Activated naive CD8-positive, alpha-beta T cell (primary cell): ENCODE data around the gene ZNF836.
A peak's percentile ranks its signal among the peaks of the same experiment; 100 is the strongest.
"Not testable (repeated sequence)": the region's sequence is repeated elsewhere in the genome, so short reads cannot be mapped to it uniquely, and the experiment has no call there.

Source experiments
- H3K27ac Mint-ChIP-seq: one replicate; pipeline ENCODE4 v1.8.0; 2021; ENCODE audit warnings: mixed read lengths
- H3K27me3 Mint-ChIP-seq: one replicate; pipeline ENCODE4 v1.8.0; 2021; ENCODE audit warnings: mixed read lengths
- H3K36me3 Mint-ChIP-seq: one replicate; pipeline ENCODE4 v1.8.0; 2021; ENCODE audit warnings: mixed read lengths
- H3K4me1 Mint-ChIP-seq: one replicate; pipeline ENCODE4 v1.8.0; 2021; ENCODE audit warnings: low read depth, mixed read lengths
- H3K4me3 Mint-ChIP-seq: one replicate; pipeline ENCODE4 v1.8.0; 2021; ENCODE audit warnings: mild to moderate bottlenecking, mixed read lengths
- H3K9me3 Mint-ChIP-seq: one replicate; pipeline ENCODE4 v1.8.0; 2021; ENCODE audit warnings: low read depth, mixed read lengths

Gene ZNF836

DNA sequence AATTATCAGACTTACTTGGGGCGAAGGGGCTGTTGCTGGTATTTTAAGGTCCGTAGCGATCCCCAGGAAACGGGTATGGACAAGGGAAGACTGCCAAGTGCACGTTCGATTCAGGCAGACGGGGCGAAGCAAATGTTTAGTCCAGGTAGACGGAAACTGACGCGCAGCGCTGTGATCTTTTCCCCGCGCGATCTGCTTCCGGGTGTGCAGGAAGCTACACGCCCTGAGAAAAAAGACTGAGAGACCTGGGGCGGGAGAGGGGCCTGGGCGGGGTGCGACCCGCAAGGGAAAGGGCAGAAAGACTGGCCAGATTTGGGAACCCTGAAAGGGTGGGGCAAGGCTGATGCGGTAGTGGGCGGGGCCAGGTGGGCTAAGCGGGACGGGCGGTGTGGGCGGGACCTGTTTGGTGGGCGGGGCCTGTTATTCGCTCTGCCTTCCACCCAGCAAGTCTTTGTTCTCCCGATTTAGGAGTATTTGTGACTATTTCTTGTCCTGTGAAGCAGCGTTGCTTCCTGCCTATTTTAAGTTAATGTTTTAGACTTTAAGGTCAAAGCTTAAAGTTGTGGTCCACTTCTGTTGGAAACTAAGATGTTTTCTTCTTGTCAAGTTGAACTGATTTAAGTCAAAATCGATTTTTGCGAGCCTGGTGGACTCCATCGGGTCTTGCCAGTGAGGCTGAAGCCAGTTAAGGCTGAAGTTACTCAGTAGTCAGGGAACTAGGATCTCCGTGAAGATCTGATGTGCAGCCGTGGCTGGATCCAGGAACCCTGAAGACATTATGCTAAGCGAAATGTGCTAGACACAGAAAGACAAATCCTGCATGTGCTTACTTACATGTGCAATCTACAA, at the start of gene ZNF836:
ZNF836 (minus strand) TSS at position 301 of the 849 bp plus-strand sequence. CDS start 3,549 bp downstream, outside the sequence.
- peak within 1 kb of the TSS; percentile 97 for H3K27ac Mint-ChIP-seq
- peaks cover 32% of the 10 kb centered on the region for H3K4me1 Mint-ChIP-seq
- peaks cover 12% of the 10 kb centered on the region for H3K36me3 Mint-ChIP-seq
- H3K27me3 Mint-ChIP-seq = no peaks in the 10 kb centered on the region
- no peaks in the 10 kb centered on the region for H3K9me3 Mint-ChIP-seq
- H3K4me3 Mint-ChIP-seq = peak within 1 kb of the TSS; percentile 98

DNA sequence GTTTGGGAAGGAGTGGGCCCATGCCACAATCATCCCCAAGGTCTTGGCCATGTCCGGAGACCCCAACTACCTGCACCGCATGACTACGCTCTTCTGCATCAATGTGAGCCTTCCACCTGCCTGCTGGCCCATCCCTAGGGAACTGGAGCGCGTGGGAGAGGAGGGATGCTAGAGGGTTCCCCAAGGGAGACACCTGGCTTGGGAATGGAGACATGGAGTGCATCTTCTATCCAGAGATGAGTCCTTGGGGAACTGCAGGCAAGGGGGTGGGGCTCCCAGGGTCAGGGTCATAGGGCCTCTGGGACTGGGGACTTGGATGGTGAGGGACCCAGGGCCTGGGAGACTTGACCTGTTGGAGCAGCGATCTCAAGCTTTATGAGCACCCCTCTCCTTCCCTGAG, 49.6 kb upstream of the ZNF836 start:
- H3K4me1 Mint-ChIP-seq = no peaks in the 10 kb centered on the region
- H3K27ac Mint-ChIP-seq = no peak overlapping the region
- peaks cover 4% of the 10 kb centered on the region for H3K36me3 Mint-ChIP-seq
- no peak overlapping the region for H3K4me3 Mint-ChIP-seq
- H3K9me3 Mint-ChIP-seq = no peaks in the 10 kb centered on the region
- no peaks in the 10 kb centered on the region for H3K27me3 Mint-ChIP-seq

DNA sequence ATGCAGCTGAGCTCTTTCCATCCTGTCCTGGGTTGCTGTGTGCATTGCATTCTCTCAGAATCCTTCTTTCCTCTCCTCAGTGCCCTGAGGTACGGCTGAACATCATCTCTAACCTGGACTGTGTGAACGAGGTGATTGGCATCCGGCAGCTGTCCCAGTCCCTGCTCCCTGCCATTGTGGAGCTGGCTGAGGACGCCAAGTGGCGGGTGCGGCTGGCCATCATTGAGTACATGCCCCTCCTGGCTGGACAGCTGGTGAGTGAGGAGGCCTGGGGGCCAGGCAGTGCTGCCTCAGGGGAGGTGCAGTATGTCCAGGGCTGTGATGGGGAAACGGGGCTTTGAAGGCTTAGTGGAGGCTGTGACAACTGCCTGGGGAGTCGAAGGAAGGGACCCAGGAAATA, 48.2 kb upstream of the ZNF836 start:
- Mint-ChIP-seq H3K27ac (no peak overlapping the region), H3K4me3 (no peak overlapping the region)

DNA sequence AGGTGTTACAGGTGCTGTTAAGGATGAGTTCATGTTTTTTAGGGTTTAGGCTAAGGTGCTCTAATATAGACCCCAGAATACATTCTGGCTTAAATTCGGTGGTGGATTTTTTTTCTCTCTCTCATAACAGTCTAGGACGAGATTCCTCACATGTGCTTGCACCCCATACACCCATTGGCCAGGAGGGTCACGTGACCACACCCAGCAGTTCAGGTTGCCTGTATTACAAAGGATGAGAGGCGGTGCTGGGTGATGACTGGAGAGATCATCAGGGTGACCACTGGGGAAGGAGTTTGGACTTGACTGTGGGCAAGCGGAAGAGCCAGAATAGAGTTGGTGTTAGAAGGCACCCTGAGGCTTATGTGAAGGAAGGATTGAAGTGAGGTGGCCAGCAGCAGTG, 46.2 kb upstream of the ZNF836 start:
- no peaks in the 10 kb centered on the region for H3K9me3 Mint-ChIP-seq
- H3K4me3 Mint-ChIP-seq = no peak overlapping the region
- no peaks in the 10 kb centered on the region for H3K4me1 Mint-ChIP-seq
- no peaks in the 10 kb centered on the region for H3K27me3 Mint-ChIP-seq
- peaks cover 4% of the 10 kb centered on the region for H3K36me3 Mint-ChIP-seq
- no peak overlapping the region for H3K27ac Mint-ChIP-seq

More for the DNA sequence above, 48.2 kb upstream of the ZNF836 start:
- H3K9me3 Mint-ChIP-seq = no peaks in the 10 kb centered on the region
- no peaks in the 10 kb centered on the region for H3K4me1 Mint-ChIP-seq
- H3K36me3 Mint-ChIP-seq = peaks cover 4% of the 10 kb centered on the region
- no peaks in the 10 kb centered on the region for H3K27me3 Mint-ChIP-seq

DNA sequence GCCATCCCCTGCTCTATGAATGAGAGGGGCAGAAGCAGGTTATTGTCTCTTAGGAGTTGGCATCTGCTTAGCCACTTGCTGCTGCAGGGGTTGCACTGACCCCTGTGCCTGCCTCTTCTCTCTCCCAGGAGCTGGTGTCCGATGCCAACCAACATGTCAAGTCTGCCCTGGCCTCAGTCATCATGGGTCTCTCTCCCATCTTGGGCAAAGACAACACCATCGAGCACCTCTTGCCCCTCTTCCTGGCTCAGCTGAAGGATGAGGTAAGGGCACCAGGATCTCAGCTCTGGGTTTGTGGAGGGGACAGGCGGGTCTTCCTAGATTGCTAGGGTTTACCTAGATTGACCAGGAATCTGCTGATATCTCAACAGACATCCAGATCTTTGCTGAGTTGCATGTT, 45.0 kb upstream of the ZNF836 start:
- Mint-ChIP-seq H3K9me3 (no peaks in the 10 kb centered on the region), H3K27me3 (no peaks in the 10 kb centered on the region), H3K4me3 (no peak overlapping the region), H3K4me1 (no peaks in the 10 kb centered on the region), H3K36me3 (peaks cover 3% of the 10 kb centered on the region), H3K27ac (peak overlapping the region; percentile 28)

DNA sequence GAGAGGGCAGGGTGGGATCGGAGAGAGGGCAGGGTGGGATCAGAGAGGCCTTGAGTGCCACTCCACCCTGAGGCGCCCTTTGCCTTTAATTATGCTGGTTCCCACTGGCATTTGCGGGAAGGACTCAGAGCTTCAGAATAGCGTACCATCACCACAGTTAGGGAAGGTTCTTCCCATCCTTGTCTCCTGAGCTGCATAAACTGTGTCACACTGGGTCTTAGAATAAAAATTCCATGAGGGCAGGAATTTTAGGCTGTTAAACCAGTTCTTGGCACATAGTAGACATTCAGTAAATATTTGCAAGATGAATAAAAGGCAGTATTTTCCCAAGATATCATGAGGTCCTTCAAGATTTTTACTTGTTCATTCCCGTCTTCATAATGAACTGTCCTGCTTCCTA, 42.8 kb upstream of the ZNF836 start:
- H3K27me3 Mint-ChIP-seq = no peaks in the 10 kb centered on the region
- no peaks in the 10 kb centered on the region for H3K9me3 Mint-ChIP-seq
- H3K27ac Mint-ChIP-seq = no peak overlapping the region
- H3K4me3 Mint-ChIP-seq = no peak overlapping the region
- peaks cover 2% of the 10 kb centered on the region for H3K36me3 Mint-ChIP-seq
- peaks cover 7% of the 10 kb centered on the region for H3K4me1 Mint-ChIP-seq

DNA sequence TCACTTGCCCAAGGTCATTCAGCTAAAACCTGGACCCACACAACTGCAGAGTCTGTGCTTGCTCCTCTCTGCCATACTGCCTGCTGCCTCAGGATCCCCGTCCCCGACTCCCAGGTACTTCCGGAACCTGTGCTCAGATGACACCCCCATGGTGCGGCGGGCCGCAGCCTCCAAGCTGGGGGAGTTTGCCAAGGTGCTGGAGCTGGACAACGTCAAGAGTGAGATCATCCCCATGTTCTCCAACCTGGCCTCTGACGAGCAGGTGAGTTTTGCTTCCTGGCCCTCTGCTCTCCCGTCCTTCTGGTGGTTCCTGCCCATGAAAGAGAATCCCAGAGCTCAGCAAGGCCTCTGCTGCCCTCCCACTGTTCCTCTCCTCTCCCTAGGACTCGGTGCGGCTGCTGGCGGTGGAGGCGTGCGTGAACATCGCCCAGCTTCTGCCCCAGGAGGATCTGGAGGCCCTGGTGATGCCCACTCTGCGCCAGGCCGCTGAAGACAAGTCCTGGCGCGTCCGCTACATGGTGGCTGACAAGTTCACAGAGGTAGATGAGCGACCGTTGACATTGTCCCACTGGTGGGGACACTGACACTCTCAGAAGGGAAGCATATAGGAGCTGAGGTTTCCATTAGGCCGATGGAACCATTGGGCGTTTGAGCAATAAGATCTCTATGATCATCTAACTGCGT, 41.3 kb upstream of the ZNF836 start:
- H3K4me3 Mint-ChIP-seq = no peak overlapping the region
- peaks cover 2% of the 10 kb centered on the region for H3K36me3 Mint-ChIP-seq
- peaks cover 7% of the 10 kb centered on the region for H3K4me1 Mint-ChIP-seq
- H3K27me3 Mint-ChIP-seq = no peaks in the 10 kb centered on the region
- no peaks in the 10 kb centered on the region for H3K9me3 Mint-ChIP-seq
- H3K27ac Mint-ChIP-seq = peak overlapping the region; percentile 61

DNA sequence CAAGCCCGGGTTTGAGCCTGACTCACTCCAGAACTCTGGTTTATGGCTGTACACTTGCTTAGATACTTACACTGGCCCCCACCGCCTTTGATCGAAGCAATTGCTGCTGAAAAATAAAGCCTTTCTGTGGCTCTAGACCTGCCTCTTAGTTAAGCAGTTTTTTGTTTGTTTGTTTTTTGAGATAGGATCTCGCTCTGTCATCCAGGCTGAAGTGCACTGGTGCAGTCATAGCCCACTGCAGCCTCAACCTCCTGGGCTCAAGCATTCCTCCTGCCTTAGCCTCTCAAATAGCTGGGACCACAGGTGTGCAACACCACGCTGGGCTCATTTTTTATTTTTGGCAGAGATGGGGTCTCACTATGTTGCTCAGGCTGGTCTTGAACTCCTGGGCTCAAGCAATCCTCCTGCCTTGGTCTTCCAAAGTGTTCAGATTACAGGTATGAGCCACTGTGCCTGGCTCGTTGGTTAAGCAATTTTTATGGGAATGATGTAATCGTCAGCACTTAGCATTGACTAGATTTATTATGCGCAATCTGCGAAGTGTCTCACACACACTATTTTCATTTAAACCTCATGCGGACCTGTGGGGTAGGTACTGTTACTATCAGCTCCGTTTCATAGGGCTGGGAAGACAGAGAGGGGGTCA, 40.6 kb upstream of the ZNF836 start:
- Mint-ChIP-seq H3K27me3 (no peaks in the 10 kb centered on the region), H3K36me3 (peaks cover 2% of the 10 kb centered on the region)

DNA sequence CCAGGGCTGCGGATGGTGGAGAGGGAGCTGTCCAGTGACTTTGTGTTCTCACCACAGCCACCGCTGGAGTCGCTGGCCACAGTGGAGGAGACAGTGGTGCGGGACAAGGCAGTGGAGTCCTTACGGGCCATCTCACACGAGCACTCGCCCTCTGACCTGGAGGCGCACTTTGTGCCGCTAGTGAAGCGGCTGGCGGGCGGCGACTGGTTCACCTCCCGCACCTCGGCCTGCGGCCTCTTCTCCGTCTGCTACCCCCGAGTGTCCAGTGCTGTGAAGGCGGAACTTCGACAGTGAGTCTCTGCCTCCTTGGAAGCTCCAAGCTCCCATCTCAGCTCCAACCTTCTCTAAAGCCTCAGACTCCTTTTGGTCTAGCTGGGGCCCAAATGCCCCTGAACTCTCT, 39.8 kb upstream of the ZNF836 start:
- Mint-ChIP-seq H3K4me3 (no peak overlapping the region), H3K27ac (no peak overlapping the region), H3K9me3 (no peaks in the 10 kb centered on the region), H3K4me1 (peaks cover 9% of the 10 kb centered on the region), H3K36me3 (peaks cover 2% of the 10 kb centered on the region), H3K27me3 (no peaks in the 10 kb centered on the region)

More for the DNA sequence above, 40.6 kb upstream of the ZNF836 start:
- no peak overlapping the region for H3K4me3 Mint-ChIP-seq
- H3K27ac Mint-ChIP-seq = no peak overlapping the region
- no peaks in the 10 kb centered on the region for H3K9me3 Mint-ChIP-seq
- peaks cover 8% of the 10 kb centered on the region for H3K4me1 Mint-ChIP-seq

DNA sequence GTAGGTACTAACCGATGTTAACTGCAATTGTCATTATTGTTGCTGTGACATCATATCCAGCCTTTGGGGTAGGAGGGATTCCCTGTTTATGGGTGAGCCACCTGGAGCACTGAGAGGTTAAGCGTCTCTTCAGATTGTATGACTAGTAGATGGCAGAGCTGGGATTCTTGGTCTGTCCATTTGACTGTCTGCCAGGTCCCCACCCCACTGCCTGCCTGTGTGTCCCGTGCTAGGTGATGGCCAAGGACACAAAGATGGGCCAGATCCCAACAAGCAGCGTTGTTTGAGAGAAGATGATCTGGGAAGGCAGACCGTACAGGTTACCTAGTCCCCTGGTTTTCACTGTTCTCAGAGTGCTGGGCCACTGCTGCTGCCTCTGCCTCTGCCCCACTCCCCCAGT, 35.1 kb upstream of the ZNF836 start:
- Mint-ChIP-seq H3K4me3 (no peak overlapping the region), H3K36me3 (peaks cover 6% of the 10 kb centered on the region), H3K27me3 (no peaks in the 10 kb centered on the region), H3K9me3 (no peaks in the 10 kb centered on the region), H3K4me1 (peaks cover 38% of the 10 kb centered on the region), H3K27ac (no peak overlapping the region)

DNA sequence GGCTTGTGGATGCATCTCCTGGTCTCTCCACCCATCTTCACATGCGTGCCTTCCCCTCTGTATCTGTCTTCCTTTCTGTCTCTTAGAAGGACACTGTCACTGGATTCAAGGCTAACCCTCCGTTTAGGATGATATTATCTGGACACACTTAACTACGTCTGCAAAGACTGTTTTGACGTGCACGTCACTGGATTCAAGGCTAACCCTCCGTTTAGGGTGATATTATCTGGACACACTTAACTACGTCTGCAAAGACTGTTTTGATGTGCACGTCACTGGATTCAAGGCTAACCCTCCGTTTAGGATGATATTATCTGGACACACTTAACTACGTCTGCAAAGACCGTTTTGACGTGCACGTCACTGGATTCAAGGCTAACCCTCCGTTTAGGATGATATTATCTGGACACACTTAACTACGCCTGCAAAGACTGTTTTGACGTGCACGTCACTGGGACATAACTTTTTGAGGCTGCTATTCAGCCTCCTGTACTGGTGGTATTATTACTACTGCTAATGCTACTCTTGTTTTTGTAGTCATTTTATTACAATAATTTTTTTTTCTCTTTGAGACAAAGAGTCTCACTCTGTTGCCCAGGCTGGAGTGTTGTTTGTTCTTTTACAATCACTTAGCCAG, 29.5 kb upstream of the ZNF836 start:
- not testable (repeated sequence) for H3K9me3 Mint-ChIP-seq, H3K36me3 Mint-ChIP-seq, H3K27me3 Mint-ChIP-seq, H3K27ac Mint-ChIP-seq, H3K4me3 Mint-ChIP-seq
- peaks cover 64% of the 10 kb centered on the region for H3K4me1 Mint-ChIP-seq

DNA sequence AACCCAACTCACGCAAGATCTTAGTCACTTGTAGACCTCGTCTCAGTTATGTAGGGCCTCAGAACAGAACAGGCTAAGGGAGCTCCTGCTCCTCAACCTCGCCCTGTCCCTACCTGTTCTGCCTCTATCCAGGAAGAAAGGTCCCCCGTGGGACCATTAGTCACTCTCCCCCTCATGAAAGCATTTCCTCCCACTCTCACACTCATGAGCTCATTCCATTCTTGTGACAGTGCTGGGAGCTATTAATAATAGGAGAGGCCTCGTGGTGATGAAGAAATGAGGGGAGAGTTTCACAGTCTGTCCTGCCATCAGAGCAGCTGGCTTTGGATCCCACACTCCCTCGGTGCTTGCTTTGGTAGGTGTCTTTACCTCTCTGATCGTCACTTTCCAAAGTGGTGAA, 28.6 kb upstream of the ZNF836 start:
- H3K36me3 Mint-ChIP-seq = peaks cover 3% of the 10 kb centered on the region

DNA sequence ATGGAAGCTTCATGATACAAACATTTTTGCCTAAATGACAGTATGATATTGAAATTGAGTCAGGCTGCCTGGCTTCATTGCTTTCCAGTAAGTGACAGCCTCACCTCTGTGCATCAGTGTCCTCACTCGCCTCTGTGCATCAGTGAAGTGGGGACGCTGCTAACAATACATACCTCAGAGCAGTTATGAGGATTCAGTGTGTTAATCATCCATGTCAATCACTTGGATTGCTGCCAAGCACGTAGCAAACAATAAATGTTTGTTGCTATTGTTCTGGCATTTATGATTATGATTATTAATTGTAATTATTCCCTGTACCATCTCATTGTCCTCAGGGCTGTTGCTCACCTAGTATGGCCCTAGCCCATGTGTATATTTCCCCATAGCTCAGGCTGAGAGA, 27.3 kb upstream of the ZNF836 start:
- Mint-ChIP-seq H3K4me1 (peaks cover 62% of the 10 kb centered on the region), H3K27ac (no peak overlapping the region), H3K36me3 (no peaks in the 10 kb centered on the region), H3K4me3 (no peak overlapping the region), H3K27me3 (no peaks in the 10 kb centered on the region), H3K9me3 (no peaks in the 10 kb centered on the region)

More for the DNA sequence above, 28.6 kb upstream of the ZNF836 start:
- Mint-ChIP-seq H3K4me1 (peaks cover 64% of the 10 kb centered on the region), H3K27me3 (no peaks in the 10 kb centered on the region), H3K27ac (peak overlapping the region; percentile 38), H3K9me3 (no peaks in the 10 kb centered on the region), H3K4me3 (no peak overlapping the region)

DNA sequence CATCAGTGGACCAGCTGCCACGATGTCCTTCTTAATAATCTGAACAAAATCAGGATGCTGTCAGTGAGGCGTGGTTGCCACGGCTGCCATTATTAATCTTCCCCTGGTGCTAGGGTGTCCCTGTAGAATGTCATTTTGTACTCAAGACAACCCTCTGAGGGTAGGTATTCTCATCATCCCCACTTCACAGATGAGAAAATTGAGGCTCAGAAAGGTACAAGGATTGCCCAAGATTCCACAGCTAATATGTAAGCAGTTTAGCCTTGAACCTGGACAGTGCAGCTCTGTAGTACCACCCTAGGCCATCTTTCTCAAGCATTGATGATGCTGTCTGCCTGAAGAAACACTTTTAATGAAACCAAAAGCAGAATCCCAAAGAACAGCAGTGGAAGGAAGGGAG, 26.5 kb upstream of the ZNF836 start:
- H3K4me3 Mint-ChIP-seq = no peak overlapping the region
- H3K27ac Mint-ChIP-seq = no peak overlapping the region
- peaks cover 65% of the 10 kb centered on the region for H3K4me1 Mint-ChIP-seq
- H3K36me3 Mint-ChIP-seq = no peaks in the 10 kb centered on the region
- H3K27me3 Mint-ChIP-seq = no peaks in the 10 kb centered on the region
- no peaks in the 10 kb centered on the region for H3K9me3 Mint-ChIP-seq
